ENCODE measurements around the gene ISLR.

GRCh38 chr15:74171965-74172541 lies 1.5 kb upstream of the ISLR start:
- TF ChIP-seq CTCF (IDR thresholded peaks at IDR 0.05) = no peak
- no peak for TF ChIP-seq POLR2A (IDR thresholded peaks at IDR 0.05)
